Measurements from ENCODE around the gene FOXN4. TPM values are rescaled to one million over a fixed set of nuclear protein-coding genes. Genes with fewer than 3 reads are reported as not detected.

The FOXN4 gene
- total RNA-seq, 1 donor from 2014 or later = 0.61 TPM

DNA sequence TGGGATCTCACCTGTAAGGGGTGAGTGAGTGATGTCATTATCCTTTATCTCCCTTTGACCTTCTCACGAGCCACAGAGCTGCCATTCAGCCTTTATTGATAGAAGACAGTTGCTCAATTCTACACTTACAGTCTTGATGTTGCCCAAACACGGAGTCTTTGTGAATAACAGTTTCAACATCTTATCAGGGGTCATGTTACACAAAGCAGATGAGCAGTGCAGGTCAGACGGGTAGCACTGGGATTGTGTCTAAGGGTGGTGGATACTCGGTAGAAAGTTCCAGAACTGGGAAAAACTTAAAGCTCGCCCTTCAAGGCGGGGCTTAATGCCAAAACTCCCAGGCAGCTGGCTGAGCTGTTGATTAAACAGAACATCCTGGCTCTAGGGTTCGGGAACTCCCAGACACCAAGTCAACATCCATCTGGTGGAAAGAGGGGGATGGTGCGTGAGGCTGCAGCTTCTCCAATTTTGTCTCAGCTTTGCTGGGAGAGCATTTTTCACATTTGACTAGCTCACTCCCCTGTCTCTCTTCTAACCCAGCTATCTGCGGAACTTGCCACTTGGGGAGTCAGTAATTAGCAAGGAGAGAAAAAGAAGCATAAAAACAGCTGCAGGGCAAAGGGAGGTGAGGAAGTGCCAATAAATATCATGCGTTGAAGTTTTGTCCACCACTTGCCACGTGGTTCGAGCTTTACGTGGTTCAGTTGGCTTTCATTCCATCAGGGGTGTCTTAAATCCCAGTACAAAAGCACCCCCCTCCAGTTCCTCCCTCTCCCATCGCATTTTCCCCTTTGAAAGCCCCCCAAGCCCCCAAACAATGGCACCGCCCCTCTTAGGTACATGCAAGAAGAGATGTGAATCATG, 31.0 kb downstream of the FOXN4 start:
- Mint-ChIP-seq H3K27ac (ENCODE audit: unreplicated experiment) (no peak overlapping the region), H3K4me3 (ENCODE audit: unreplicated experiment) (no peak overlapping the region), H3K4me1 (ENCODE audit: low read depth, unreplicated experiment) (peaks cover 7% of the 10 kb centered on the region), H3K36me3 (ENCODE audit: unreplicated experiment) (no peaks in the 10 kb centered on the region), H3K9me3 (ENCODE audit: unreplicated experiment) (peaks cover 1% of the 10 kb centered on the region), H3K27me3 (ENCODE audit: unreplicated experiment) (peaks cover 14% of the 10 kb centered on the region)
- DNase-seq = no peak
- TF ChIP-seq, protein P1, sequence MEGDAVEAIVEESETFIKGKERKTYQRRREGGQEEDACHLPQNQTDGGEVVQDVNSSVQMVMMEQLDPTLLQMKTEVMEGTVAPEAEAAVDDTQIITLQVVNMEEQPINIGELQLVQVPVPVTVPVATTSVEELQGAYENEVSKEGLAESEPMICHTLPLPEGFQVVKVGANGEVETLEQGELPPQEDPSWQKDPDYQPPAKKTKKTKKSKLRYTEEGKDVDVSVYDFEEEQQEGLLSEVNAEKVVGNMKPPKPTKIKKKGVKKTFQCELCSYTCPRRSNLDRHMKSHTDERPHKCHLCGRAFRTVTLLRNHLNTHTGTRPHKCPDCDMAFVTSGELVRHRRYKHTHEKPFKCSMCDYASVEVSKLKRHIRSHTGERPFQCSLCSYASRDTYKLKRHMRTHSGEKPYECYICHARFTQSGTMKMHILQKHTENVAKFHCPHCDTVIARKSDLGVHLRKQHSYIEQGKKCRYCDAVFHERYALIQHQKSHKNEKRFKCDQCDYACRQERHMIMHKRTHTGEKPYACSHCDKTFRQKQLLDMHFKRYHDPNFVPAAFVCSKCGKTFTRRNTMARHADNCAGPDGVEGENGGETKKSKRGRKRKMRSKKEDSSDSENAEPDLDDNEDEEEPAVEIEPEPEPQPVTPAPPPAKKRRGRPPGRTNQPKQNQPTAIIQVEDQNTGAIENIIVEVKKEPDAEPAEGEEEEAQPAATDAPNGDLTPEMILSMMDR (IDR thresholded peaks at IDR 0.05; ENCODE audit: partially characterized antibody, unreplicated experiment) = no peak

GRCh38 chr12:109277255-109277898, 31.7 kb downstream of the FOXN4 start:
- TF ChIP-seq, protein P1 (IDR thresholded peaks at IDR 0.05; ENCODE audit: partially characterized antibody, unreplicated experiment) = no peak
- no peaks in the 10 kb centered on the region for H3K36me3 Mint-ChIP-seq (ENCODE audit: unreplicated experiment)
- no peak for DNase-seq
- H3K4me1 Mint-ChIP-seq (ENCODE audit: low read depth, unreplicated experiment) = peaks cover 8% of the 10 kb centered on the region
- no peak overlapping the region for H3K27ac Mint-ChIP-seq (ENCODE audit: unreplicated experiment)
- no peaks in the 10 kb centered on the region for H3K9me3 Mint-ChIP-seq (ENCODE audit: unreplicated experiment)
- no peak overlapping the region for H3K4me3 Mint-ChIP-seq (ENCODE audit: unreplicated experiment)
- peaks cover 16% of the 10 kb centered on the region for H3K27me3 Mint-ChIP-seq (ENCODE audit: unreplicated experiment)

DNA sequence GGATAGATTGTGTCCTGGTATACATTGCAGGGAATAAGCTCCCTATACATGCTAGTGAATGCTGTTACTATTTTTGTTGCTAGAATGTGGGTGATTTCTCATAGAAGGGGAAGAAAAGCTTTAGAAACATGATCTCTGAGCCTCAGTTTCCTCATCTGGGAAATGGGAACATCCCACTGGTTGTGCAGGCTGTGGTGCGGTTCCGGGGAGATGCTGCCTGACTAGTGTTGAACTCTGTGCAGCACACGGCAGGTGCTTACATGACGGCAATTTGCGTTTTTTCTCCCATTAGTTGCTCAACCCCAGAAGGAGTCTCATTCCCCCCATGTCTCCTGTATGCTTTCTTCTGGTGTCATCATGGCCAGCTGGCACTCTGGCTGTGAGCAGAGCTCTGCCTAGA, 32.9 kb downstream of the FOXN4 start:
- Mint-ChIP-seq H3K9me3 (ENCODE audit: unreplicated experiment) (no peaks in the 10 kb centered on the region), H3K4me3 (ENCODE audit: unreplicated experiment) (no peak overlapping the region)

GRCh38 chr12:109275173-109275572, 33.9 kb downstream of the FOXN4 start:
- no peak overlapping the region for H3K4me3 Mint-ChIP-seq (ENCODE audit: unreplicated experiment)
- TF ChIP-seq, protein P1 (IDR thresholded peaks at IDR 0.05; ENCODE audit: partially characterized antibody, unreplicated experiment) = no peak
- peaks cover 4% of the 10 kb centered on the region for H3K9me3 Mint-ChIP-seq (ENCODE audit: unreplicated experiment)
- H3K36me3 Mint-ChIP-seq (ENCODE audit: unreplicated experiment) = peaks cover 6% of the 10 kb centered on the region
- peaks cover 13% of the 10 kb centered on the region for H3K27me3 Mint-ChIP-seq (ENCODE audit: unreplicated experiment)
- no peak for DNase-seq
- H3K4me1 Mint-ChIP-seq (ENCODE audit: low read depth, unreplicated experiment) = peaks cover 8% of the 10 kb centered on the region
- H3K27ac Mint-ChIP-seq (ENCODE audit: unreplicated experiment) = no peak overlapping the region

More for the DNA sequence above, 32.9 kb downstream of the FOXN4 start:
- H3K27ac Mint-ChIP-seq (ENCODE audit: unreplicated experiment) = no peak overlapping the region
- DNase-seq = no peak
- no peaks in the 10 kb centered on the region for H3K36me3 Mint-ChIP-seq (ENCODE audit: unreplicated experiment)
- TF ChIP-seq, protein P1 (IDR thresholded peaks at IDR 0.05; ENCODE audit: partially characterized antibody, unreplicated experiment) = no peak
- peaks cover 8% of the 10 kb centered on the region for H3K4me1 Mint-ChIP-seq (ENCODE audit: low read depth, unreplicated experiment)
- H3K27me3 Mint-ChIP-seq (ENCODE audit: unreplicated experiment) = peaks cover 14% of the 10 kb centered on the region

DNA sequence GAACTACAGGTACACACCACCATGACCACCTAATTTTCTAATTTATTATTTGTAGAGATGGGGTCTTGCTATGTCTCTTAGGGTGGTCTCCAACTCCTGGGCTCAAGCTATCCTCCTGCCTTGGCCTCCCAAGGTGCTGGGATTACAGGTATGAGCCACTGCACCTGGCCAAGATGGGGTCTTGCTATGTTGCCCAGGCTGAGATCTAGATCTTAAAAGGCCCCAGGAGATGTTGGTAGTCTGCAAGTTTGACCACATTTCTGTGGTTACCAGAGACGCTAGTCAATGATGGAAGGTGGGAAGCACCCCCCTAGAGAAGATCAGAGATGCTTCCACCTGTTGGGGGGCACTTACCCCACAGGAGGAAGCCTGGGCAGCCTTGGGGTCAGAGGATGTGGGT, 34.7 kb downstream of the FOXN4 start:
- H3K4me3 Mint-ChIP-seq (ENCODE audit: unreplicated experiment) = no peak overlapping the region
- peaks cover 8% of the 10 kb centered on the region for H3K36me3 Mint-ChIP-seq (ENCODE audit: unreplicated experiment)
- H3K27ac Mint-ChIP-seq (ENCODE audit: unreplicated experiment) = no peak overlapping the region
- peaks cover 8% of the 10 kb centered on the region for H3K4me1 Mint-ChIP-seq (ENCODE audit: low read depth, unreplicated experiment)
- DNase-seq = no peak
- TF ChIP-seq, protein P1 (IDR thresholded peaks at IDR 0.05; ENCODE audit: partially characterized antibody, unreplicated experiment) = no peak
- peaks cover 4% of the 10 kb centered on the region for H3K9me3 Mint-ChIP-seq (ENCODE audit: unreplicated experiment)
- peaks cover 13% of the 10 kb centered on the region for H3K27me3 Mint-ChIP-seq (ENCODE audit: unreplicated experiment)

Data from glutamatergic neuron (in vitro differentiated cells).